GM19239 (cell line): ENCODE results near the gene COQ10A.

ENCODE experiments used
- DNase-seq: peaks from one replicate; pipeline ENCODE4 v3.0.0; 2011; ENCODE audit warnings: low spot score; ENCODE audit not compliant: insufficient read length
- FAIRE-seq: peaks from 2 replicates; lab custom pipeline; 2011; peaks lifted over from hg19 to GRCh38; lab: Jason Lieb, UNC

COQ10A gene

GRCh38 chr12:56304872-56305590 lies 38.3 kb downstream of the COQ10A start:
- DNase-seq = no peak
- FAIRE-seq = no peak

GRCh38 chr12:56307221-56307965 lies 40.7 kb downstream of the COQ10A start:
- no peak for DNase-seq

GRCh38 chr12:56308714-56309113 lies 42.0 kb downstream of the COQ10A start:
- no peak for DNase-seq
- no peak for FAIRE-seq

More at GRCh38 chr12:56307221-56307965, 40.7 kb downstream of the COQ10A start:
- FAIRE-seq = no peak

GRCh38 chr12:56311003-56311402 lies 44.3 kb downstream of the COQ10A start:
- DNase-seq (no peak), FAIRE-seq (no peak)

- no peak for DNase-seq
- FAIRE-seq = peak; percentile 11
Measured at GRCh38 chr12:56315249-56315621, 48.5 kb downstream of the COQ10A start.

- peak; percentile 93 for DNase-seq
- peak; percentile 97 for FAIRE-seq
Measured at GRCh38 chr12:56315622-56316473, 49.1 kb downstream of the COQ10A start, which contains the start of gene CNPY2. Gene CNPY2 (minus strand): TSS chr12:56315988. CDS start chr12:56315217, 771 bp downstream.

GRCh38 chr12:56317675-56318074 lies 50.9 kb downstream of the COQ10A start:
- FAIRE-seq (no peak), DNase-seq (no peak)
